Skin of body (tissue), 2 donors: ENCODE measurements around the gene MAD1L1. TPM values are rescaled to one million over a fixed set of nuclear protein-coding genes. Genes with fewer than 3 reads are reported as not detected.

ENCODE experiments used
- DNase-seq: peaks from one replicate; lab custom pipeline; 2025; lab: John Stamatoyannopoulos, UW
- total RNA-seq: library from RNA; depleted of rRNA; stranded (reverse); fragments of >200 nt; gene quantifications from one replicate; pipeline ENCODE4 v1.2.3, GENCODE V29; 2014

MAD1L1 gene
- total RNA-seq, 1 donor from 2014 or later = 28.5 TPM

DNA sequence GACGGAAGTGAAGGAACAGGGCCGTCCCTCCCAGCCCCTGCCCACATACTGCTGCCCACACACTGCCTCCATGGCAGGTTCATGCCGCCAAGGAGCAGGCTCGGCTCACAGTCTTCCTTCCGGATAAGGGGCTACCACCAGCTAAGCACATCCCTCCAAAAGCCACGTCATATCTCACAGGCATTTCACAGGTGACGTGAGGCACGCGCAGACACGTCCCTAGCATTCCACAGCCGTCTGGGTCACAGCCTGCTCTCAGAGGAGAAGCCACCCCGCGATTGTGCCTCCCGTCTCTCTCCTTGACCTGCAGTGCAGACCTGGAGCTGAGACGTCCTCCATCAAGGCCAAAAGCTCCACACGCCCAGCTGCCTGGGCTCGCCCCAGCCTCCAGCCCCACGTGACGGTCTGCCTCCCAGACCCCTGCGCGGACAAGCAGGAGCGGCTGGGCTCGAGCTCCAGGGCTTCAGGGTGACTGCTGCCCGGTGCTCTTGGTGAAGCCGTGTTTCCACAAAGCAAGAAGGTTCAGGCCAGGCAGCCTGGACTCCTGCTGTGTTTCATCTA lies 114.0 kb downstream of the MAD1L1 start:
- no peak for DNase-seq

DNA sequence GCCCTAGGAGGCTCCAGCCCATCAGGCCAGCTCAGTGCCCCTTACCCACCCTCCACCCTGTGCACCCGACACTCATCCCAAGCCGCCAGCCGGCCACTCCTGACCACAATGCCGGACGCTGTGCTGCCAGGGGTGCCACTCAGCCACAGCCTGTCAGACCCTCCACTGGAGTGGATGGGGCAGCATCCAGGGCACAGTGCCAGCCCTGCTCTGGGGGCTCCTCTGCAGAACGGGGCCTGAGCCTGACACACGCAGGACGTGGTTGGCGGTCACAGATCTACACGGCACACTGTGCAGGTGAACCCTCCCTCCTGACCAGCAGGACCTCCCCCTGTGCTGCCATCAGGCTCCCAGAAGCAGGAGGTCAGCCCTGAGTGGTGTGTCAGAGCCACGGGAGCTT lies 114.7 kb downstream of the MAD1L1 start:
- no peak for DNase-seq

GRCh38 chr7:2117646-2118045 lies 115.1 kb downstream of the MAD1L1 start:
- no peak for DNase-seq

DNA sequence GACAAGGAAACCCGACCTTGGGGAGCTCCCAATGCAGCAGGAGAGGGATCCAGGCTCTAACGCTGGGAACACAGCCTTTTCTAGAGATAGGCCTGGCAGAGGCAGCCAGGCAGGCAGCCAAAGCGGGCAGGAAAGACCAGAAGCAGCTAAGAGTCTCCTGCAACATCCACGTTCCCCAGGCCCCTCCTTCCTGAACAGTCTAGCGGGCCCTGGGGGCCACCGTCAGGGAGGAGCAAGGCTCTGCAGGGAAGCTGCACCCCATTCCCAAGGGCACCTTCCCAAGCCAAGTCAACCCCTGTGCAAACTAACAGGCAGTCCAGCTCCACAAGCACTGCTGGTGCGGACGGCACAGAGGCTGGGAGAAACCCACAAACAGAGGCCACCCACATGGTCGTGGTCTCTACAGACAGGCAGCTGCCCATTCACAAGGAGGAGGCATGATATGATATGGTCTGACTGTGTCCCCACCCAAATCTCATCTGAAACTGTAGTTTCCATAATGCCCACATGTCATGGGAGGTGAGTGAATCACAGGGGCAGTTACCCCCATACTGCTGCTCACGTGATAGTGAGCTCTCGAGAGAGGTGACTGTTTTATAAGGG lies 115.7 kb downstream of the MAD1L1 start:
- DNase-seq = no peak

DNA sequence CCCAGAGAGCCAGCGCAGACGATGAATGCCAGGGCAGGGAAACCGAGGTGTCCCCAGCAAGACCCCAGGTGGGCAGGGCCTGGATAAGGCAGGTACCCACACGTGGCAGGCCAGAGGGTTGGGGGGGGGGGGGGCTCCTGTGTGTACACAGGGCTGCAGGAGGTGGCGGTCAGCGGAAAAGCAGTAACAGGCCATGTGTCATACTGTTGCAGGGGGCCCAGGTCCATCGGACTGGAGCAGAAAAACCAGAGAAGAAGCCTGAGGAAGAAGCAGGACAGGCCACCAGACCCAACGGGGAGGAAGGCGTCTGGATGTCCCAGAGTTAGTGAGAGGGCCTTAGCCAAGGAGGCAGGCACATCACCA lies 116.3 kb downstream of the MAD1L1 start:
- no peak for DNase-seq

DNA sequence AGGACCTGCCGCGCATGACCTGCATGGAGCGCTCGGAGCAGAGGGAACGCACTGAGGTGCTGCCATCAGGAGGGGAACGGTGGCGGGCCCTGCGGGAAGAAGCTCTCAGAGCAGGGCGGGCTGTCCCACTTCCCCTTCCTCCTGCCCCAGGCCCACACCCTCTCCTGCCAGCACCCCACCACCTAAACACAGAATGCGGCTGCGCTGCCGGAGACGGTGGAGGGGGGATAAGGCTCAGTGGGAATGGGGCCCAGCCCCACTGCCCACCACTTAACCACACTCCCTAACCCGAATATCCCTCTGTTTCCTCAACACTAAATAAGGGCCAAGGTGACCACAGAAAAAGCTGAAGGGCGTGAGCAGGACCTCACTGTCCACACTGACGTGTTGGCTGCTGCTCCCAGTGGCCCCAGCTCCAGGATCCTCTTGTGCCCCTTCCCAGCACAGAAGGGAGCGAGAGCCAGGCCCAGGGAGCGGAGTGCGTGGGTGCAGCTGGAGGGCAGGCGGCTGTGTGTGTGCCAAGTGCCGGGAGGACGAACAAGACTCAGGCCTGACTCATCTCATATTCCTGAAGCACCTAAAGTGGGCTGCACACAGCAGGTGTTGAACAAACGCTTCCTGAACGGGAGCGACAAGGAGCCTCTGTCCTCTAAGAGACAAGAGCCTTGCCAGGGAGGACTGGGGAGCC lies 116.8 kb downstream of the MAD1L1 start:
- no peak for DNase-seq

DNA sequence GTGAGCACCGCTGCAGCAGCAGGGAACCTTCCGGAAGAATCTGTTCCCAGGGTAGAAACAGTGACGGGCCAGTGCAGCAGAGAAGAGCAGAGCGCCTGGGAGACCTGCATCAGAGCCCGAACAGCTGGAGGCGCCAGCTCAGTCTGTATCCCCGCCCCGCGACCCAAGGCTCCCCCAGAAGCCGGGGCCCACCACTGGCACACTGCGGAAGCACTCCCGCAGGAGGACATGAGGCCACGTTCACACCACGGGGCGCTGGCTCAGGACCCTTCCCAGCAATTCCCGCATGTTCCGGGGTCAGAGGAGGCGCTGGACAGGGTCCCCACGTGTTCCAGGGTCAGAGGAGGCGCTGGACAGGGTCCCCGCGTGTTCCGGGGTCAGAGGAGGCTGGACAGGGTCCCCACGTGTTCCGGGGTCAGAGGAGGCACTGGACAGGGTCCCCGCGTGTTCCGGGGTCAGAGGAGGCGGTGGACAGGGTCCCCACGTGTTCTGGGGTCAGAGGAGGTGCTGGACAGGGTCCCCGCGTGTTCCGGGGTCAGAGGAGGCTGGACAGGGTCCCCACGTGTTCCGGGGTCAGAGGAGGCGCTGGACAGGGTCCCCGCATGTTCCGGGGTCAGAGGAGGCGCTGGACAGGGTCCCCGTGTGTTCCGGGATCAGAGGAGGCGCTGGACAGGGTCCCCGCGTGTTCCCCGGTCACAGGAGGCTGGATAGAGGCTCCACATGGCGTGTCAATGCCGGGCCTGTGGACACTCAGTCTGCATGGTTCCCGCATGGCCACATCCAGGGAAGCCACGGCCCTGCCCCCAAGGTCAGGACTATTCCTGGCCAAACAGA lies 117.6 kb downstream of the MAD1L1 start:
- DNase-seq = no peak

- no peak for DNase-seq
These were observed 118.7 kb downstream of the MAD1L1 start for GRCh38 chr7:2114052-2114451.

DNA sequence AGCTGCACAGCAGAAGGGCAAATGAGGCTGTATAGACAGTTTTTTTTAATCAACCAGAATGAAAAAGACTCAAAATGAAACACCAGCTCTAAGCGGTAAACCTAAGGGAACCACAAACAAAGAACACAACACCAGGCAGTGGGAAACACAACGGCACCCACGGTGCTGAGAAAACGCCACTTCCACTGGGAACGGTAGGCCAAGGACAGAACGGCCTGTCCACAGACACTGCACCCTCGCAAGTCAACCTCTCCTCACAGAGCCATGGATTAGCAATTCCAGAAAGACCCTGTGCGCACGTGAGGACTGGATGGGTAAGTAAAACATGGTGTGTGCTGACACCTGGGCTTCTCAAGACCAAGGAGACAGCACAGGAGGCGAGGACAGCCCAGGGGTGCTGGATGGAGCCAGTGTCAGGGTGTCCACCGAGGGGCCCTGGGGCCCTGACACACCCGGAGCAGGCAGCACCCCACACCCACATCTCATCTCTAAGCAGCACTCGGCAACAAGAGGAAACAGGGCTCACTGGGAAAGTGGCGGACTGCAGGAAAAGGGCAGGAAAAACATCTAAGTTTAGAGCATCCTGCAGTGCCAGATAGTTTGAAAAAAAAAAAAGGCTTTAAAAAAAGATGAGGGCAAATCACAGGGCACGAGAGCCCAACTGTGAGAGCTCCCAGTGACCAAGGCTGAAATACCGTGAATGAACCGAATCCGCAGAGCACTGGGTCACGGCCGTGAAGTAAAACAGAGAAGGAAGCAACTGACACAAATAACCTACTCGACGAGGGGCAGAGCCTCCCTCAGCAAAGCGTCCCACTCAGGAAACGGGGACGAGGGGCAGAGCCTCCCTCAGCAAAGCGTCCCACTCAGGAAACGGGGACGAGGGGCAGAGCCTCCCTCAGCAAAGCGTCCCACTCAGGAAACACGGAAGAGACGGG lies 120.2 kb downstream of the MAD1L1 start:
- DNase-seq = no peak

DNA sequence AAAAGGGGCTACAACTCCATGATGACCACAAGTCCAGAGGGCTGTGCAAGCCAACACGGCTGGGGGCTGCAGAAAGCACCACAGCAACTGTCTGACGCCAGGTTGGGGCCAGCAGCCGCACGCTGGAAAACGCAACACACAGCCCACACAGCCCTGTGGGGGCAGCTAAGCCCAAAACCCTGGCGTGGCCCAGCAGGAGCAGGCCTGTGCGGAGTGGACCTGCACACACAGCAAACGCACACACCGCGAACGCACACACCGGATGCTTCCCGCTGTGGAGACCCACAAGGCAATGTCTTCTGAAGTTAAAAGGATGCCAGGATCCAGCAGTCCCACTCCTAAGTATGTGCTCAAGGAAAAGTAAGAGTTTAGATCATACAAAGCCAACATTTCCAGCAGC lies 121.2 kb downstream of the MAD1L1 start:
- DNase-seq = no peak

DNA sequence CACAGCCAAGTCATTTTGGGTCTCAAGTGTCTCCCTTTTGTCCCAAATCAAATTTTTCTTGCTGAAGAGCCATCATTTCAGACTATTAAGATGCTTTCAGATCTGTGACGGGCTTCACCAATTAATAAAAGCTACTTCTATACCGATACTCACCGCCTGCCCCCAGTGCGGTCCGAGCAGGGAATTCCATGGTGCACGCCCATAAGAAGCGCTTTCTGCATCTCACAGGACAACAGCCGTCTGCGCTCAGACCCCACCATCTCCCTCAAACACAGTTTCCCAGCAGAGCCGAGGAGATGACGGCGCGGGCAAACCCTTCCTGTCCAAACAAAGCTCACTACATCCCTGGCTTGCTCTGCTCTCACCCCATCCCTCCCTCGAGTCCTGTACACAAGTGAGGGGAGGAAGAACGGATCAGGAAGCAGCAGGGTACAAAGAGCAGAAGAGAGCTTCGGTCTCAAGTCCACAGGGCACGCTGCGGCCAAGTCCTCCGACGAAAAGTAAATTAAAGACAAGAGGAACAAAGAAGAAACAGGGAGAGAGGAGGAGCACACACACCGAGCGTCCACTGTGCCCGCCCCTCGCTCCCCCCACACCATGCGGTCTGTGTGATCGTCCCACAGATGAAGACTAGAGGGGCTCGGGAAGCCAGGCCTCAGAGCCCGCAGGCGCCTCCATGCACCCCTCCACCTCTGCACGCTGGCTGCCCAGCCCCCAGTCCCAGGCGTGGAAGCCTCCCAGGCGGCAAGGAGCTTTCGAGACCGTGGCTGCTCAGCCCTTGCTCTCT lies 121.9 kb downstream of the MAD1L1 start:
- no peak for DNase-seq

GRCh38 chr7:2109936-2110609 lies 122.7 kb downstream of the MAD1L1 start:
- DNase-seq = no peak

GRCh38 chr7:2109251-2109872 lies 123.4 kb downstream of the MAD1L1 start:
- peak; percentile 20 for DNase-seq

- DNase-seq = peak; percentile 8
These were observed 124.1 kb downstream of the MAD1L1 start for GRCh38 chr7:2108501-2109250.

DNA sequence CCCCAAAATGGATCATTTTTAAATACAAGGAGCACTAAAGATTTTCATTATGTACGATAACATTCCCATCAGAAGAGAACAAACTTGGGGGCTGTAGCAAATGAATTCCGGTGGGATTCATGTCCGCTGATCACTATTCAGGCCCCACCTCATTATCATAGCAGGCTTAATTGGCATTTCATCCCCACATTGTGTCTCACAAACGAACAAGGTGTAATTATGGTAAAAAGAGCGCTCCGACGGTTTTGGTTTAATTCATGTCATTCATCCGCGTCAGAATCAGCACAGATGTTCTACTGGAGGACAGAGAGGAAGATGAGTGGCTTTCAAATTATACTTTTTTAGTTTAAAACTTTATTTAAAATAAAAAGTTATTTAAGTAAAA lies 124.7 kb downstream of the MAD1L1 start:
- DNase-seq = no peak

- no peak for DNase-seq
These were observed 125.2 kb downstream of the MAD1L1 start for GRCh38 chr7:2107386-2108070.

DNA sequence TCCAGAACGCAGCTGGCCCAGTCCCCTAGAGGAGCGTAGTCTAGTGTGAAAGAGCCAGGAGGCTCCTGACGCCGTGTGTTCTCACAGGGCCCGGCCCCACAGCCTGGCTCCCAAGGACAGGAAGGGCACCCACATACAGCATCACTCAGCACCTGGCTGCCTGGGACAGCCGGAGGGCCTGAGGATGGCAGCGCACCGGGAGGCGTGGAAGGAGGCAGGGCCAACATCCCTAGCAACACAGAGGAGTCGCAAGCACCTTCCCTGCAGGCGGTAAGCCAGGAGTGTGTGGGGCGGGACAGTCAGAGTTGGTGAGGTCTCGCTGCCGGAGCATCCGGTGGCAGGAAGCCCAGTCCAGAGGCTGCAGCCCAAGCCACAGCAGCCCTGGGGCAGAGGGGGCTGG lies 125.8 kb downstream of the MAD1L1 start:
- DNase-seq = no peak

DNA sequence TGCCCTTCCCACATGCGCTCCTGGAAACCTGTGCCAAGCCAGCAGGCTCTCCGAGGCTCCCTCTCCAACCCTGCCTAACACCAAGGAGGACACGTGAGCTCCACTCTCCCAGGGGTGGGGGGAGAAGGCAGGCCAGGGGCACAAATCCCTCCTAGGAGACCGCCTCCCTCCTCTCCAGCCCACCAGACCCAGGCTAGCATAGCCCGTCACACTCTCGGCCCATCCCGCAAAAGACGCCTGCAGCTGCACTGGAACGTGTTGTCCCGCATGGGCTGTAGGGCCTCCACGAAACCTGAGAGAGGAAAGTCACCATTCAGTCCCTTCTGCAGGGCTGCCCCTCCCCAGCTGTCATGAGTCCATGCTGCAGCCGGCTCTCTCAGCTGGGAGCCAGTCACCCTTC lies 126.3 kb downstream of the MAD1L1 start:
- DNase-seq = no peak
